ENCODE data around the gene AXDND1. TPM values are rescaled to one million over a fixed set of nuclear protein-coding genes. Genes with fewer than 3 reads are reported as not detected.
A peak's percentile ranks its signal among the peaks of the same experiment; 100 is the strongest.

AXDND1 gene
- polyA plus RNA-seq, 1 donor (not counting 4 experiments of a cell fraction or from before 2014, with no cell fraction given), result 0.04 TPM

GRCh38 chr1:179583771-179584320 lies 218.1 kb downstream of the AXDND1 start:
- Histone ChIP-seq H3K79me2 (ENCODE audit: control insufficient read depth, insufficient read depth, low read length) (no peaks in the 10 kb centered on the region), H4K20me1 (ENCODE audit: control insufficient read depth, extremely low read depth, insufficient read depth, low read length) (no peaks in the 10 kb centered on the region), H3K4me2 (ENCODE audit: control insufficient read depth, extremely low read depth, insufficient read depth, low read depth, low read length) (no peak overlapping the region), H3K9me1 (ENCODE audit: control insufficient read depth, extremely low read depth, insufficient read depth, low read length) (no peaks in the 10 kb centered on the region), H3K9ac (ENCODE audit: control insufficient read depth, extremely low read depth, insufficient read depth, low read length) (no peak overlapping the region), H3K27ac (ENCODE audit: control insufficient read depth, insufficient read depth, low read length) (no peak overlapping the region), H3K36me3 (ENCODE audit: control insufficient read depth in 2 of 2, extremely low read depth in 1 of 2, insufficient read depth in 2 of 2, low read length in 2 of 2) (no peaks in the 10 kb centered on the region), H3K4me3 (ENCODE audit: control insufficient read depth in 2 of 3, extremely low read depth in 1 of 3, insufficient read depth in 2 of 3, low read depth in 1 of 3, low read length in 3 of 3) (no peak overlapping the region), H3K27me3 (ENCODE audit: control insufficient read depth, extremely low read depth, insufficient read depth, low read length) (peaks cover 17% of the 10 kb centered on the region), H3K4me1 (ENCODE audit: control insufficient read depth, extremely low read depth, insufficient read depth, low read length) (no peaks in the 10 kb centered on the region), H2AFZ (ENCODE audit: control insufficient read depth, low read length) (no peak overlapping the region), H3K9me3 (ENCODE audit: control insufficient read depth, low read depth, low read length) (no peaks in the 10 kb centered on the region)
- dilution Hi-C loops (cut with MboI; ENCODE audit: extremely low pct_ligation_motif_present, low sequenced_read_pairs), result no loop called here
- TF ChIP-seq EZH2 (IDR thresholded peaks at IDR 0.05; ENCODE audit: low read length) (no peak), CTCF (optimal IDR thresholded peaks at IDR 0.05 in 1 of 3, IDR thresholded peaks at IDR 0.05 in 1 of 3, conservative IDR thresholded peaks at IDR 0.05 in 1 of 3; ENCODE audit: extremely low read depth in 1 of 3, insufficient read depth in 2 of 3, low read length in 3 of 3) (no peak)
- no peak for DNase-seq (ENCODE audit: low read depth, low spot score)
- no peak for FAIRE-seq

GRCh38 chr1:179586107-179586823 lies 220.5 kb downstream of the AXDND1 start:
- TF ChIP-seq EZH2 (IDR thresholded peaks at IDR 0.05; ENCODE audit: low read length) (peak; percentile 34), CTCF (optimal IDR thresholded peaks at IDR 0.05 in 1 of 3, IDR thresholded peaks at IDR 0.05 in 1 of 3, conservative IDR thresholded peaks at IDR 0.05 in 1 of 3; ENCODE audit: extremely low read depth in 1 of 3, insufficient read depth in 2 of 3, low read length in 3 of 3) (peak; percentile 26 to 76 (median 62))
- Histone ChIP-seq H3K79me2 (ENCODE audit: control insufficient read depth, insufficient read depth, low read length) (no peaks in the 10 kb centered on the region), H3K27me3 (ENCODE audit: control insufficient read depth, extremely low read depth, insufficient read depth, low read length) (peaks cover 25% of the 10 kb centered on the region), H3K27ac (ENCODE audit: control insufficient read depth, insufficient read depth, low read length) (no peak overlapping the region), H3K36me3 (ENCODE audit: control insufficient read depth in 2 of 2, extremely low read depth in 1 of 2, insufficient read depth in 2 of 2, low read length in 2 of 2) (no peaks in the 10 kb centered on the region), H2AFZ (ENCODE audit: control insufficient read depth, low read length) (peak overlapping the region; percentile 35), H3K4me2 (ENCODE audit: control insufficient read depth, extremely low read depth, insufficient read depth, low read depth, low read length) (peak overlapping the region; percentile 60), H4K20me1 (ENCODE audit: control insufficient read depth, extremely low read depth, insufficient read depth, low read length) (no peaks in the 10 kb centered on the region), H3K9ac (ENCODE audit: control insufficient read depth, extremely low read depth, insufficient read depth, low read length) (peak overlapping the region; percentile 13), H3K9me3 (ENCODE audit: control insufficient read depth, low read depth, low read length) (no peaks in the 10 kb centered on the region), H3K4me1 (ENCODE audit: control insufficient read depth, extremely low read depth, insufficient read depth, low read length) (no peaks in the 10 kb centered on the region), H3K9me1 (ENCODE audit: control insufficient read depth, extremely low read depth, insufficient read depth, low read length) (no peaks in the 10 kb centered on the region), H3K4me3 (ENCODE audit: control insufficient read depth in 2 of 3, extremely low read depth in 1 of 3, insufficient read depth in 2 of 3, low read depth in 1 of 3, low read length in 3 of 3) (peak overlapping the region; percentile 28 to 33 (median 31))
- no peak for DNase-seq (ENCODE audit: low read depth, low spot score)
- FAIRE-seq, result no peak
- dilution Hi-C loops (cut with MboI; ENCODE audit: extremely low pct_ligation_motif_present, low sequenced_read_pairs), result no loop called here

All from keratinocyte (primary cell).